ENCODE data around the gene NFATC2IP.

The NFATC2IP gene

GRCh38 chr16:28930203-28930602 is 20.5 kb upstream of the NFATC2IP start:
- Mint-ChIP-seq H3K9me3 (no peaks in the 10 kb centered on the region), H3K4me3 (no peak overlapping the region), H3K36me3 (ENCODE audit: low read depth) (no peaks in the 10 kb centered on the region), H3K27me3 (ENCODE audit: low read depth, poor library complexity) (peaks cover 6% of the 10 kb centered on the region), H3K4me1 (peaks cover 39% of the 10 kb centered on the region), H3K27ac (peak overlapping the region; percentile 45)
- TF ChIP-seq CTCF (IDR thresholded peaks at IDR 0.05): no peak
- DNase-seq: no peak

GRCh38 chr16:28930652-28931051 is 20.1 kb upstream of the NFATC2IP start:
- Mint-ChIP-seq H3K27me3 (ENCODE audit: low read depth, poor library complexity) (peaks cover 8% of the 10 kb centered on the region), H3K27ac (peak overlapping the region; percentile 45), H3K9me3 (no peaks in the 10 kb centered on the region), H3K4me1 (peaks cover 38% of the 10 kb centered on the region), H3K36me3 (ENCODE audit: low read depth) (no peaks in the 10 kb centered on the region), H3K4me3 (no peak overlapping the region)
- DNase-seq: no peak
- TF ChIP-seq CTCF (IDR thresholded peaks at IDR 0.05): no peak

GRCh38 chr16:28931801-28932225 is 18.9 kb upstream of the NFATC2IP start, which contains the start of gene CD19:
CD19 (plus strand) TSS chr16:28931971; CDS start chr16:28932001, 30 bp downstream.
- peaks cover 41% of the 10 kb centered on the region for H3K4me1 Mint-ChIP-seq
- no peak for DNase-seq
- TF ChIP-seq CTCF (IDR thresholded peaks at IDR 0.05): no peak
- peaks cover 9% of the 10 kb centered on the region for H3K27me3 Mint-ChIP-seq (ENCODE audit: low read depth, poor library complexity)
- no peaks in the 10 kb centered on the region for H3K36me3 Mint-ChIP-seq (ENCODE audit: low read depth)
- H3K27ac Mint-ChIP-seq: peak within 1 kb of the TSS; percentile 45
- H3K9me3 Mint-ChIP-seq: peaks cover 4% of the 10 kb centered on the region
- no peak within 1 kb of the TSS for H3K4me3 Mint-ChIP-seq

GRCh38 chr16:28932339-28933141 is 18.2 kb upstream of the NFATC2IP start:
- peaks cover 44% of the 10 kb centered on the region for H3K4me1 Mint-ChIP-seq
- peaks cover 9% of the 10 kb centered on the region for H3K27me3 Mint-ChIP-seq (ENCODE audit: low read depth, poor library complexity)
- peaks cover 4% of the 10 kb centered on the region for H3K9me3 Mint-ChIP-seq
- H3K36me3 Mint-ChIP-seq (ENCODE audit: low read depth): no peaks in the 10 kb centered on the region
- DNase-seq: no peak
- H3K4me3 Mint-ChIP-seq: no peak overlapping the region
- H3K27ac Mint-ChIP-seq: no peak overlapping the region
- no peak for TF ChIP-seq CTCF (IDR thresholded peaks at IDR 0.05)

GRCh38 chr16:28933171-28933570 is 17.6 kb upstream of the NFATC2IP start:
- Mint-ChIP-seq H3K4me1 (peaks cover 44% of the 10 kb centered on the region), H3K9me3 (peaks cover 4% of the 10 kb centered on the region), H3K36me3 (ENCODE audit: low read depth) (no peaks in the 10 kb centered on the region), H3K27me3 (ENCODE audit: low read depth, poor library complexity) (peaks cover 15% of the 10 kb centered on the region), H3K4me3 (no peak overlapping the region), H3K27ac (no peak overlapping the region)
- no peak for TF ChIP-seq CTCF (IDR thresholded peaks at IDR 0.05)
- DNase-seq: no peak

GRCh38 chr16:28935346-28935745 is 15.4 kb upstream of the NFATC2IP start:
- H3K9me3 Mint-ChIP-seq: peaks cover 4% of the 10 kb centered on the region
- DNase-seq: no peak
- no peak overlapping the region for H3K4me3 Mint-ChIP-seq
- no peak overlapping the region for H3K27ac Mint-ChIP-seq
- no peak for TF ChIP-seq CTCF (IDR thresholded peaks at IDR 0.05)
- no peaks in the 10 kb centered on the region for H3K36me3 Mint-ChIP-seq (ENCODE audit: low read depth)
- peaks cover 44% of the 10 kb centered on the region for H3K4me1 Mint-ChIP-seq
- peaks cover 28% of the 10 kb centered on the region for H3K27me3 Mint-ChIP-seq (ENCODE audit: low read depth, poor library complexity)

Data from nephron progenitor cell (in vitro differentiated cells).